Measurements from ENCODE around the gene KDM4C.

DNA sequence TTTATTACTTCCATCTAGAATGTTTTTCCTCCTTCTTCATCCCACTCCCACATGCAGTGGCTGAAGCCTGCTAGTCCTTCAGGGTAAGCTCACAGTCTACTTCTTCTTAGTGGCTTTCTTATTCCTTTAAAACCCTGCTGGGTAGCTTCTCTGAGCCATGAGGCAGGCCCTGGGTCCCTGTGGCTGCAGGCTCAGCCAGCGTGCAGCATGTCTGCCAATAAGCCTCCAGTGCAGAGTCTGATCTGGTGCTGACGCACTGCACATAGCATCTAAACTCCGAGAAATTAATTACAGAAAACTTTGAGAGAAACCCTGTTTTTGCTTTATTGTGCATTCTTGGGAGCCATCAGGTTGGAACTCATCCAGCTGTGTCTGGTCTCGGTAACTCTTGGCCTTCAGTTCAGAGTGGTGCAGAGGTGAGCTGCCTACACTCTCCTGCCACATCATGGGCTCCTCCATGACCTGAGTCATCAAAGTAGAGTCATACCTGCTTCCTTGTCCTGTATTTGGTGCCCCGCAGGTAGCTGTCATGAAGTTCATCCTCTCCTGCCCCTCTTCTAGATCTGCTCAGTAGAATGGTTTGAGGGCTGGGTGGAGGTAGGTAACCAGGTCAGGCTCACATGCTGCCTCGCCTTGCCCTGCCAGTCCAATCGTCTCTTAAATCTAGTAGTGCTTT is 339.4 kb downstream of the KDM4C start:
- TF ChIP-seq, protein P1, sequence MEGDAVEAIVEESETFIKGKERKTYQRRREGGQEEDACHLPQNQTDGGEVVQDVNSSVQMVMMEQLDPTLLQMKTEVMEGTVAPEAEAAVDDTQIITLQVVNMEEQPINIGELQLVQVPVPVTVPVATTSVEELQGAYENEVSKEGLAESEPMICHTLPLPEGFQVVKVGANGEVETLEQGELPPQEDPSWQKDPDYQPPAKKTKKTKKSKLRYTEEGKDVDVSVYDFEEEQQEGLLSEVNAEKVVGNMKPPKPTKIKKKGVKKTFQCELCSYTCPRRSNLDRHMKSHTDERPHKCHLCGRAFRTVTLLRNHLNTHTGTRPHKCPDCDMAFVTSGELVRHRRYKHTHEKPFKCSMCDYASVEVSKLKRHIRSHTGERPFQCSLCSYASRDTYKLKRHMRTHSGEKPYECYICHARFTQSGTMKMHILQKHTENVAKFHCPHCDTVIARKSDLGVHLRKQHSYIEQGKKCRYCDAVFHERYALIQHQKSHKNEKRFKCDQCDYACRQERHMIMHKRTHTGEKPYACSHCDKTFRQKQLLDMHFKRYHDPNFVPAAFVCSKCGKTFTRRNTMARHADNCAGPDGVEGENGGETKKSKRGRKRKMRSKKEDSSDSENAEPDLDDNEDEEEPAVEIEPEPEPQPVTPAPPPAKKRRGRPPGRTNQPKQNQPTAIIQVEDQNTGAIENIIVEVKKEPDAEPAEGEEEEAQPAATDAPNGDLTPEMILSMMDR (conservative IDR thresholded peaks at IDR 0.05; ENCODE audit: low read depth, low read length): no peak
- no peak for TF ChIP-seq EZH2 (IDR thresholded peaks at IDR 0.05; ENCODE audit: borderline replicate concordance, low read depth, low read length, poor library complexity, severe bottlenecking)
